Measurements from ENCODE around the gene FMNL2.

DNA sequence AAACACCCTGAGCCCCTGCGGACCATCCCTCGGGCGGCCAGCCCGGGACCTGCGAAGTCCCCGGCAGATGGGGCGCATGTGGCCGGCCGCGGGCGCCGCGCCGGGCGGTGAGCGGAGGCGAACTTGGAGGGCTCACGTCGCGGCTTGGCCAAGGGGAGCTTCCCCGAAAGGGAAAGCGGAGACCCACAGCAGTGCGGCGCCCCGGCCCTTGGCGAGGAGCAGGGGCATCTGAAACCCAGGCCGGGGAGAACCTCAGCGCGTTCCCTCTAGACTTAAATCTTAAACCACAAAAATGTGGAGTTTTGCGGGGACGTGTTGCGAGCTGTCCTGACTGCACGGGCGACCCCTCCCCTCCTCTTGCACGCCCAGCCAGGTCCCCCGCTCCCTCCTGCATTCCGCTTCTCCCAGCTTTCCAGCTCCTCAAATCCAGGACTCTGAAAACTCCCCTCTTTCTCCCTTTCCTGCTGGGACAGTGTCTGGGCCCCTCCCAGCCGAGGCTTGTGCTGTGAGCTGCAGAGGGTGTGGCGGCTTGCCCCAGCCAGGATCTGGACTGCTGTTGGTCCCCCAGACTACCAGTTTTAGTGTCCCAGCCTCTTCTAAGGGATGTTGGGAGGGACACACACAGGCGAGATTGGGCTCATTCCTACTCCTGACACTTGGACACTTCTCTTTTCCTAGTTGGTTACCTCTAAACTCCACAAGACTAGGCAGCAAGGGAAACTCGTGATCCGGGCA, 1.3 kb downstream of the FMNL2 start:
- TF ChIP-seq, protein P1, sequence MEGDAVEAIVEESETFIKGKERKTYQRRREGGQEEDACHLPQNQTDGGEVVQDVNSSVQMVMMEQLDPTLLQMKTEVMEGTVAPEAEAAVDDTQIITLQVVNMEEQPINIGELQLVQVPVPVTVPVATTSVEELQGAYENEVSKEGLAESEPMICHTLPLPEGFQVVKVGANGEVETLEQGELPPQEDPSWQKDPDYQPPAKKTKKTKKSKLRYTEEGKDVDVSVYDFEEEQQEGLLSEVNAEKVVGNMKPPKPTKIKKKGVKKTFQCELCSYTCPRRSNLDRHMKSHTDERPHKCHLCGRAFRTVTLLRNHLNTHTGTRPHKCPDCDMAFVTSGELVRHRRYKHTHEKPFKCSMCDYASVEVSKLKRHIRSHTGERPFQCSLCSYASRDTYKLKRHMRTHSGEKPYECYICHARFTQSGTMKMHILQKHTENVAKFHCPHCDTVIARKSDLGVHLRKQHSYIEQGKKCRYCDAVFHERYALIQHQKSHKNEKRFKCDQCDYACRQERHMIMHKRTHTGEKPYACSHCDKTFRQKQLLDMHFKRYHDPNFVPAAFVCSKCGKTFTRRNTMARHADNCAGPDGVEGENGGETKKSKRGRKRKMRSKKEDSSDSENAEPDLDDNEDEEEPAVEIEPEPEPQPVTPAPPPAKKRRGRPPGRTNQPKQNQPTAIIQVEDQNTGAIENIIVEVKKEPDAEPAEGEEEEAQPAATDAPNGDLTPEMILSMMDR (IDR thresholded peaks at IDR 0.05): no peak
- TF ChIP-seq POLR2A (IDR thresholded peaks at IDR 0.05): no peak

Data from esophagus squamous epithelium (tissue), 4 donors.